Measurements from ENCODE around the gene BRF1. TPM values are rescaled to one million over a fixed set of nuclear protein-coding genes. Genes with fewer than 3 reads are reported as not detected.
A peak's percentile ranks its signal among the peaks of the same experiment; 100 is the strongest.

The BRF1 gene
- total and polyA plus RNA-seq, 2 of the 13 experiments (the other 11 are each of a cell fraction or from before 2014, with no cell fraction given) = 5.1 to 11.0 TPM

DNA sequence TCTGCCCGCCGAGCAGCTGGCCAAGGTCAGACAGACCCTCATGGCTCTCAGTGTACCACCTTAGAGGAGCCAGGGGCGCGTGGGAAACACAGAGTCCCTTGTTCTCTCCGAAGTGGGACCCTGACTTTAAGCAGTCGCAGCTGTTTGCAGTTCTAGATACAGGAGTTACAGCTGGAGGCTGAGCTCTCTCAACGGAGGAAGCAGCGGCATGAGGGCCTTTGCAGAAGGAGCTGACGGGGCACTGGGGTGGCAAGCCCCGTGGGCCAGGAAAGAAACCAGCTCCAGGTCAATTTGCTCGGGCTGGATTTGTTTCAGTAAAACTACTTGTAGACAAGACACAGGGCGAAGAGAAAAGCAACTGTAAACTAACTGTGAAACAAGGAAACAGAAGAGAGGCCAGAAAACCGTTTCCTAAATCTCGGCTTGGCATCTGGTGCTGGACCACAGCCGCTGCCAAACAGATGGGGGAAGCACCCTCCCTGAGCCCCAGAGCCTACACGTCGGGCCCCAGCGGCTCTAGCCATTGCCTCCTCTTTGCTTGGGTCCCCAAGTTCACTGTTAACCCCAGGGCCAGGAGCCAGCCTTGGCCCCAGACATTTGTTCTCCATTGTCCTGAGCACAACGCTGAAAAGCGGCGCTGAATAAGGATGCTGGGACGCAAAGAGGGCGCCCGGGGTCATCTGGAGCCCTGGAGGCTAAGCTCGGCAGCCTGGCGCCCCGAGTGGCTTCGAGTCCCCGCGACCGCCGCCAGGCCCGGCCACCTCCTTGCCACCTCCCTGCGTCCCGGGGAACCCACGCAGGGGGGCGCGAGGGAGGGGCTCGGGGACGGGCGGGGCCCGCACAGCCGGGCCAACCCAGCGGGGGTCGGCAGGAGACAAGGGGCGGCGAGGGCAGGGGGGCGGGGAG lies 12.8 kb upstream of the BRF1 start (continued):
- TF ChIP-seq, protein P1, sequence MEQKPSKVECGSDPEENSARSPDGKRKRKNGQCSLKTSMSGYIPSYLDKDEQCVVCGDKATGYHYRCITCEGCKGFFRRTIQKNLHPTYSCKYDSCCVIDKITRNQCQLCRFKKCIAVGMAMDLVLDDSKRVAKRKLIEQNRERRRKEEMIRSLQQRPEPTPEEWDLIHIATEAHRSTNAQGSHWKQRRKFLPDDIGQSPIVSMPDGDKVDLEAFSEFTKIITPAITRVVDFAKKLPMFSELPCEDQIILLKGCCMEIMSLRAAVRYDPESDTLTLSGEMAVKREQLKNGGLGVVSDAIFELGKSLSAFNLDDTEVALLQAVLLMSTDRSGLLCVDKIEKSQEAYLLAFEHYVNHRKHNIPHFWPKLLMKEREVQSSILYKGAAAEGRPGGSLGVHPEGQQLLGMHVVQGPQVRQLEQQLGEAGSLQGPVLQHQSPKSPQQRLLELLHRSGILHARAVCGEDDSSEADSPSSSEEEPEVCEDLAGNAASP (CRISPR knock-in tag; IDR thresholded peaks at IDR 0.05; ENCODE audit: borderline replicate concordance) = no peak
- TF ChIP-seq PRPF4 (IDR thresholded peaks at IDR 0.05; ENCODE audit: low read depth, low read length, poor library complexity, severe bottlenecking) (no peak), ZNF607 (CRISPR knock-in tag; IDR thresholded peaks at IDR 0.05; ENCODE audit: borderline replicate concordance) (no peak), RFXAP (CRISPR knock-in tag; IDR thresholded peaks at IDR 0.05; ENCODE audit: borderline replicate concordance) (0 out of 2 replicates have a peak, but pooled peaks have one; percentile 22), ZNF598 (CRISPR knock-in tag; IDR thresholded peaks at IDR 0.05; ENCODE audit: borderline replicate concordance) (0 out of 2 replicates have a peak, but pooled peaks have one; percentile 24), ZSCAN30 (CRISPR knock-in tag; IDR thresholded peaks at IDR 0.05) (no peak), TCF7 (IDR thresholded peaks at IDR 0.05; ENCODE audit: low read depth) (no peak), ZNF530 (CRISPR knock-in tag; IDR thresholded peaks at IDR 0.05; ENCODE audit: low read depth) (no peak), WIZ (CRISPR knock-in tag; IDR thresholded peaks at IDR 0.05) (no peak), MAFF (IDR thresholded peaks at IDR 0.05; ENCODE audit: low read depth, low read length) (no peak), ZBTB20 (CRISPR knock-in tag; IDR thresholded peaks at IDR 0.05; ENCODE audit: borderline replicate concordance, low read depth) (no peak), SOX6 (IDR thresholded peaks at IDR 0.05) (no peak), SOX6 (CRISPR knock-in tag; IDR thresholded peaks at IDR 0.05) (no peak), ZNF547 (CRISPR knock-in tag; IDR thresholded peaks at IDR 0.05) (0 out of 2 replicates have a peak, but pooled peaks have one; percentile 28), POLR2G (IDR thresholded peaks at IDR 0.05; ENCODE audit: low read depth, low read length) (no peak; the same call in 1 of the 2 replicates), ZNF138 (CRISPR knock-in tag; IDR thresholded peaks at IDR 0.05; ENCODE audit: low read depth) (no peak), ZNF629 (CRISPR knock-in tag; conservative IDR thresholded peaks at IDR 0.05) (no peak)
- TF ChIP-seq, protein P2, sequence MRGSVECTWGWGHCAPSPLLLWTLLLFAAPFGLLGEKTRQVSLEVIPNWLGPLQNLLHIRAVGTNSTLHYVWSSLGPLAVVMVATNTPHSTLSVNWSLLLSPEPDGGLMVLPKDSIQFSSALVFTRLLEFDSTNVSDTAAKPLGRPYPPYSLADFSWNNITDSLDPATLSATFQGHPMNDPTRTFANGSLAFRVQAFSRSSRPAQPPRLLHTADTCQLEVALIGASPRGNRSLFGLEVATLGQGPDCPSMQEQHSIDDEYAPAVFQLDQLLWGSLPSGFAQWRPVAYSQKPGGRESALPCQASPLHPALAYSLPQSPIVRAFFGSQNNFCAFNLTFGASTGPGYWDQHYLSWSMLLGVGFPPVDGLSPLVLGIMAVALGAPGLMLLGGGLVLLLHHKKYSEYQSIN (CRISPR knock-in tag; IDR thresholded peaks at IDR 0.05; ENCODE audit: borderline replicate concordance) = no peak
- TF ChIP-seq, protein P3, sequence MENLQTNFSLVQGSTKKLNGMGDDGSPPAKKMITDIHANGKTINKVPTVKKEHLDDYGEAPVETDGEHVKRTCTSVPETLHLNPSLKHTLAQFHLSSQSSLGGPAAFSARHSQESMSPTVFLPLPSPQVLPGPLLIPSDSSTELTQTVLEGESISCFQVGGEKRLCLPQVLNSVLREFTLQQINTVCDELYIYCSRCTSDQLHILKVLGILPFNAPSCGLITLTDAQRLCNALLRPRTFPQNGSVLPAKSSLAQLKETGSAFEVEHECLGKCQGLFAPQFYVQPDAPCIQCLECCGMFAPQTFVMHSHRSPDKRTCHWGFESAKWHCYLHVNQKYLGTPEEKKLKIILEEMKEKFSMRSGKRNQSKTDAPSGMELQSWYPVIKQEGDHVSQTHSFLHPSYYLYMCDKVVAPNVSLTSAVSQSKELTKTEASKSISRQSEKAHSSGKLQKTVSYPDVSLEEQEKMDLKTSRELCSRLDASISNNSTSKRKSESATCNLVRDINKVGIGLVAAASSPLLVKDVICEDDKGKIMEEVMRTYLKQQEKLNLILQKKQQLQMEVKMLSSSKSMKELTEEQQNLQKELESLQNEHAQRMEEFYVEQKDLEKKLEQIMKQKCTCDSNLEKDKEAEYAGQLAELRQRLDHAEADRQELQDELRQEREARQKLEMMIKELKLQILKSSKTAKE (CRISPR knock-in tag; IDR thresholded peaks at IDR 0.05; ENCODE audit: borderline replicate concordance) = no peak
- TF ChIP-seq, protein P4, sequence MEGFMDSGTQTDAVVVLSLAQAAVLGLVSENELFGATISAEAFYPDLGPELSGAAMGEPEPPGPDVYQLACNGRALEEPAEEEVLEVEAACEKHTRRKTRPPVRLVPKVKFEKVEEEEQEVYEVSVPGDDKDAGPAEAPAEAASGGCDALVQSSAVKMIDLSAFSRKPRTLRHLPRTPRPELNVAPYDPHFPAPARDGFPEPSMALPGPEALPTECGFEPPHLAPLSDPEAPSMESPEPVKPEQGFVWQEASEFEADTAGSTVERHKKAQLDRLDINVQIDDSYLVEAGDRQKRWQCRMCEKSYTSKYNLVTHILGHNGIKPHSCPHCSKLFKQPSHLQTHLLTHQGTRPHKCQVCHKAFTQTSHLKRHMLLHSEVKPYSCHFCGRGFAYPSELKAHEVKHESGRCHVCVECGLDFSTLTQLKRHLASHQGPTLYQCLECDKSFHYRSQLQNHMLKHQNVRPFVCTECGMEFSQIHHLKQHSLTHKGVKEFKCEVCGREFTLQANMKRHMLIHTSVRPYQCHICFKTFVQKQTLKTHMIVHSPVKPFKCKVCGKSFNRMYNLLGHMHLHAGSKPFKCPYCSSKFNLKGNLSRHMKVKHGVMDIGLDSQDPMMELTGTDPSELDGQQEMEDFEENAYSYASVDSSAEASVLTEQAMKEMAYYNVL (CRISPR knock-in tag; IDR thresholded peaks at IDR 0.05; ENCODE audit: borderline replicate concordance) = 0 out of 2 replicates have a peak, but pooled peaks have one; percentile 38
- TF ChIP-seq, protein P5, sequence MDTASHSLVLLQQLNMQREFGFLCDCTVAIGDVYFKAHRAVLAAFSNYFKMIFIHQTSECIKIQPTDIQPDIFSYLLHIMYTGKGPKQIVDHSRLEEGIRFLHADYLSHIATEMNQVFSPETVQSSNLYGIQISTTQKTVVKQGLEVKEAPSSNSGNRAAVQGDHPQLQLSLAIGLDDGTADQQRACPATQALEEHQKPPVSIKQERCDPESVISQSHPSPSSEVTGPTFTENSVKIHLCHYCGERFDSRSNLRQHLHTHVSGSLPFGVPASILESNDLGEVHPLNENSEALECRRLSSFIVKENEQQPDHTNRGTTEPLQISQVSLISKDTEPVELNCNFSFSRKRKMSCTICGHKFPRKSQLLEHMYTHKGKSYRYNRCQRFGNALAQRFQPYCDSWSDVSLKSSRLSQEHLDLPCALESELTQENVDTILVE (CRISPR knock-in tag; IDR thresholded peaks at IDR 0.05) = no peak

All from HepG2 (cell line).